Measurements from ENCODE around the gene PGLYRP2.
A peak's percentile ranks its signal among the peaks of the same experiment; 100 is the strongest.

PGLYRP2 gene

GRCh38 chr19:15431396-15432017 is 47.8 kb downstream of the PGLYRP2 start:
- Histone ChIP-seq H3K4me1 (ENCODE audit: insufficient read depth, low read length, poor library complexity, severe bottlenecking) (peaks cover 24% of the 10 kb centered on the region), H3K36me3 (ENCODE audit: insufficient read depth, low read length) (peaks cover 19% of the 10 kb centered on the region; the same call in 1 of the 2 replicates), H3K4me3 (ENCODE audit: low read length, poor library complexity, severe bottlenecking) (peak overlapping the region; percentile 81), H3K9me2 (replicated peaks; ENCODE audit: low read depth, low read length) (no peaks in the 10 kb centered on the region), H3K79me2 (ENCODE audit: insufficient read depth, low read length) (peaks cover 47% of the 10 kb centered on the region), H3F3A (ENCODE audit: low read depth) (0 out of 2 replicates have a peak, but pooled peaks cover 3% of the 10 kb centered on the region), H3K9ac (ENCODE audit: low read depth, low read length, poor library complexity, severe bottlenecking) (peak overlapping the region; percentile 80), H4K20me1 (ENCODE audit: insufficient read depth, low read length, poor library complexity, severe bottlenecking) (peaks cover 29% of the 10 kb centered on the region), H2AFZ (ENCODE audit: low read length) (no peak overlapping the region), H3K9me3 (ENCODE audit: insufficient read depth, low read depth, low read length) (no peaks in the 10 kb centered on the region), H3K4me2 (ENCODE audit: low read depth, low read length, poor library complexity, severe bottlenecking) (peak overlapping the region; percentile 97), H3K27me3 (ENCODE audit: insufficient read depth, low read length, poor library complexity, severe bottlenecking) (no peaks in the 10 kb centered on the region)
- no peak for TF ChIP-seq EZH2phosphoT487 (IDR thresholded peaks at IDR 0.05; ENCODE audit: borderline replicate concordance)
- TF ChIP-seq CTCF (conservative IDR thresholded peaks at IDR 0.05; ENCODE audit: low read length), result no peak

GRCh38 chr19:15430526-15431120 is 48.7 kb downstream of the PGLYRP2 start:
- no peak for TF ChIP-seq EZH2phosphoT487 (IDR thresholded peaks at IDR 0.05; ENCODE audit: borderline replicate concordance)
- no peak for TF ChIP-seq CTCF (conservative IDR thresholded peaks at IDR 0.05; ENCODE audit: low read length)
- Histone ChIP-seq H3F3A (ENCODE audit: low read depth) (0 out of 2 replicates have a peak, but pooled peaks cover 3% of the 10 kb centered on the region), H4K20me1 (ENCODE audit: insufficient read depth, low read length, poor library complexity, severe bottlenecking) (peaks cover 29% of the 10 kb centered on the region), H3K9me3 (ENCODE audit: insufficient read depth, low read depth, low read length) (no peaks in the 10 kb centered on the region), H3K4me3 (ENCODE audit: low read length, poor library complexity, severe bottlenecking) (peak overlapping the region; percentile 81), H3K4me2 (ENCODE audit: low read depth, low read length, poor library complexity, severe bottlenecking) (peak overlapping the region; percentile 97), H3K27me3 (ENCODE audit: insufficient read depth, low read length, poor library complexity, severe bottlenecking) (no peaks in the 10 kb centered on the region), H3K79me2 (ENCODE audit: insufficient read depth, low read length) (peaks cover 47% of the 10 kb centered on the region), H3K9me2 (replicated peaks; ENCODE audit: low read depth, low read length) (no peaks in the 10 kb centered on the region), H3K4me1 (ENCODE audit: insufficient read depth, low read length, poor library complexity, severe bottlenecking) (peaks cover 24% of the 10 kb centered on the region), H3K9ac (ENCODE audit: low read depth, low read length, poor library complexity, severe bottlenecking) (peak overlapping the region; percentile 80), H2AFZ (ENCODE audit: low read length) (no peak overlapping the region), H3K36me3 (ENCODE audit: insufficient read depth, low read length) (peaks cover 27% of the 10 kb centered on the region; the same call in 1 of the 2 replicates)

- peaks cover 24% of the 10 kb centered on the region for H3K4me1 ChIP-seq (ENCODE audit: insufficient read depth, low read length, poor library complexity, severe bottlenecking)
- peaks cover 47% of the 10 kb centered on the region for H3K79me2 ChIP-seq (ENCODE audit: insufficient read depth, low read length)
- peak overlapping the region; percentile 97 for H3K4me2 ChIP-seq (ENCODE audit: low read depth, low read length, poor library complexity, severe bottlenecking)
- peaks cover 33% of the 10 kb centered on the region; the same call in 1 of the 2 replicates for H3K36me3 ChIP-seq (ENCODE audit: insufficient read depth, low read length)
- H3K4me3 ChIP-seq (ENCODE audit: low read length, poor library complexity, severe bottlenecking), result peak overlapping the region; percentile 81
- H3K27me3 ChIP-seq (ENCODE audit: insufficient read depth, low read length, poor library complexity, severe bottlenecking), result no peaks in the 10 kb centered on the region
- H4K20me1 ChIP-seq (ENCODE audit: insufficient read depth, low read length, poor library complexity, severe bottlenecking), result peaks cover 29% of the 10 kb centered on the region
- no peaks in the 10 kb centered on the region for H3K9me3 ChIP-seq (ENCODE audit: insufficient read depth, low read depth, low read length)
- H3K9me2 ChIP-seq (replicated peaks; ENCODE audit: low read depth, low read length), result no peaks in the 10 kb centered on the region
- H2AFZ ChIP-seq (ENCODE audit: low read length), result no peak overlapping the region
- 0 out of 2 replicates have a peak, but pooled peaks cover 3% of the 10 kb centered on the region for H3F3A ChIP-seq (ENCODE audit: low read depth)
- no peak for TF ChIP-seq CTCF (conservative IDR thresholded peaks at IDR 0.05; ENCODE audit: low read length)
- TF ChIP-seq EZH2phosphoT487 (IDR thresholded peaks at IDR 0.05; ENCODE audit: borderline replicate concordance), result no peak
- peak overlapping the region; percentile 80 for H3K9ac ChIP-seq (ENCODE audit: low read depth, low read length, poor library complexity, severe bottlenecking)
Observed at GRCh38 chr19:15429825-15430467, 49.4 kb downstream of the PGLYRP2 start.
